Thoracic aorta (tissue), 2 donors: ENCODE data around the gene ZDHHC14. TPM values are rescaled to one million over a fixed set of nuclear protein-coding genes. Genes with fewer than 3 reads are reported as not detected.

ENCODE experiments used
- ATAC-seq: fragments of 150-250 bp; one replicate; pipeline ENCODE4 v1.8.0; 2017; ENCODE audit warnings: low read depth; ENCODE audit not compliant: insufficient number of reproducible peaks, low FRiP score
- DNase-seq: peaks from one replicate; pipeline ENCODE4 v3.0.0-alpha.2; 2020; ENCODE audit warnings: low spot score
- H3K27ac ChIP-seq, 2 donors: fragments of 200-600 bp; sonication (generic); 1 replicate in 1 of 2; 2 replicates in 1 of 2; pipeline ENCODE4 v1.5.1; 2016; ENCODE audit warnings: mild to moderate bottlenecking in 2 of 2, moderate library complexity in 2 of 2
- H3K27me3 ChIP-seq: fragments of 200-600 bp; sonication (generic); replicated peaks from 2 replicates; pipeline ENCODE4 v1.6.0; 2016; ENCODE audit warnings: mild to moderate bottlenecking; ENCODE audit not compliant: insufficient read depth
- H3K36me3 ChIP-seq: fragments of 200-600 bp; sonication (generic); one replicate; pipeline ENCODE4 v1.5.1; 2016
- H3K4me1 ChIP-seq, 2 donors: fragments of 200-600 bp; sonication (generic); 1 replicate in 1 of 2; 2 replicates in 1 of 2; pipeline versions ENCODE4 v1.5.1 to v1.6.0; 2016; ENCODE audit warnings: low read depth in 2 of 2, mild to moderate bottlenecking in 1 of 2; ENCODE audit not compliant: control insufficient read depth in 1 of 2
- H3K4me3 ChIP-seq: fragments of 200-600 bp; sonication (generic); 2 replicates; pipeline ENCODE4 v1.5.1; 2016; ENCODE audit warnings: mild to moderate bottlenecking
- H3K9me3 ChIP-seq: fragments of 200-600 bp; sonication (generic); 2 replicates; pipeline ENCODE4 v1.5.1; 2016
- CTCF ChIP-seq: fragments of 200-600 bp; sonication (generic); IDR thresholded peaks from one replicate; pipeline ENCODE4 v1.5.1; 2019; ENCODE audit warnings: antibody characterized with exemption
- total RNA-seq, 2 donors: library from RNA; depleted of rRNA; stranded (reverse); fragments of >200 nt; gene quantifications; one replicate each; pipeline versions ENCODE4 v1.1.0 to v1.2.3, GENCODE V29; 2016

ZDHHC14 gene
- total RNA-seq, 2 donors from 2014 or later = 20.0 to 31.1 TPM

GRCh38 chr6:157637941-157638662 is 257.1 kb downstream of the ZDHHC14 start:
- H3K4me1 ChIP-seq = no peaks in the 10 kb centered on the region
- H3K9me3 ChIP-seq = no peaks in the 10 kb centered on the region
- DNase-seq = no peak
- no peak overlapping the region for H3K4me3 ChIP-seq
- H3K36me3 ChIP-seq = peaks cover 6% of the 10 kb centered on the region
- no peak overlapping the region for H3K27ac ChIP-seq
- TF ChIP-seq CTCF = no peak
- H3K27me3 ChIP-seq = no peaks in the 10 kb centered on the region
- no peak for ATAC-seq

GRCh38 chr6:157638779-157639178 is 257.8 kb downstream of the ZDHHC14 start:
- no peak for TF ChIP-seq CTCF
- Histone ChIP-seq H3K27ac (no peak overlapping the region), H3K4me3 (no peak overlapping the region), H3K27me3 (no peaks in the 10 kb centered on the region), H3K9me3 (no peaks in the 10 kb centered on the region), H3K4me1 (no peaks in the 10 kb centered on the region), H3K36me3 (peaks cover 6% of the 10 kb centered on the region)
- ATAC-seq = no peak
- DNase-seq = no peak

- no peak for TF ChIP-seq CTCF
- Histone ChIP-seq H3K27ac (no peak overlapping the region), H3K9me3 (no peaks in the 10 kb centered on the region), H3K4me1 (no peaks in the 10 kb centered on the region), H3K27me3 (no peaks in the 10 kb centered on the region), H3K36me3 (no peaks in the 10 kb centered on the region), H3K4me3 (no peak overlapping the region)
- DNase-seq (no peak), ATAC-seq (no peak)
Measured at GRCh38 chr6:157640746-157641451, 259.9 kb downstream of the ZDHHC14 start.

- no peak for DNase-seq
- H3K4me3 ChIP-seq = no peak overlapping the region
- no peaks in the 10 kb centered on the region for H3K27me3 ChIP-seq
- H3K4me1 ChIP-seq = no peaks in the 10 kb centered on the region
- no peaks in the 10 kb centered on the region for H3K36me3 ChIP-seq
- H3K9me3 ChIP-seq = no peaks in the 10 kb centered on the region
- no peak for TF ChIP-seq CTCF
- no peak for ATAC-seq
- no peak overlapping the region for H3K27ac ChIP-seq
Measured at GRCh38 chr6:157641837-157642236, 260.8 kb downstream of the ZDHHC14 start.

- H3K27me3 ChIP-seq = no peaks in the 10 kb centered on the region
- no peak overlapping the region for H3K4me3 ChIP-seq
- no peak for ATAC-seq
- no peak for TF ChIP-seq CTCF
- no peak for DNase-seq
- H3K27ac ChIP-seq = no peak overlapping the region
- no peaks in the 10 kb centered on the region for H3K4me1 ChIP-seq
- H3K9me3 ChIP-seq = no peaks in the 10 kb centered on the region
- H3K36me3 ChIP-seq = no peaks in the 10 kb centered on the region
Measured at GRCh38 chr6:157642736-157643135, 261.7 kb downstream of the ZDHHC14 start.
